ENCODE measurements around the gene RFT1. TPM values are rescaled to one million over a fixed set of nuclear protein-coding genes. Genes with fewer than 3 reads are reported as not detected.

The RFT1 gene
- total and polyA plus RNA-seq, 2 of the 13 experiments (the other 11 are each of a cell fraction or from before 2014, with no cell fraction given): 23.2 to 37.0 TPM

DNA sequence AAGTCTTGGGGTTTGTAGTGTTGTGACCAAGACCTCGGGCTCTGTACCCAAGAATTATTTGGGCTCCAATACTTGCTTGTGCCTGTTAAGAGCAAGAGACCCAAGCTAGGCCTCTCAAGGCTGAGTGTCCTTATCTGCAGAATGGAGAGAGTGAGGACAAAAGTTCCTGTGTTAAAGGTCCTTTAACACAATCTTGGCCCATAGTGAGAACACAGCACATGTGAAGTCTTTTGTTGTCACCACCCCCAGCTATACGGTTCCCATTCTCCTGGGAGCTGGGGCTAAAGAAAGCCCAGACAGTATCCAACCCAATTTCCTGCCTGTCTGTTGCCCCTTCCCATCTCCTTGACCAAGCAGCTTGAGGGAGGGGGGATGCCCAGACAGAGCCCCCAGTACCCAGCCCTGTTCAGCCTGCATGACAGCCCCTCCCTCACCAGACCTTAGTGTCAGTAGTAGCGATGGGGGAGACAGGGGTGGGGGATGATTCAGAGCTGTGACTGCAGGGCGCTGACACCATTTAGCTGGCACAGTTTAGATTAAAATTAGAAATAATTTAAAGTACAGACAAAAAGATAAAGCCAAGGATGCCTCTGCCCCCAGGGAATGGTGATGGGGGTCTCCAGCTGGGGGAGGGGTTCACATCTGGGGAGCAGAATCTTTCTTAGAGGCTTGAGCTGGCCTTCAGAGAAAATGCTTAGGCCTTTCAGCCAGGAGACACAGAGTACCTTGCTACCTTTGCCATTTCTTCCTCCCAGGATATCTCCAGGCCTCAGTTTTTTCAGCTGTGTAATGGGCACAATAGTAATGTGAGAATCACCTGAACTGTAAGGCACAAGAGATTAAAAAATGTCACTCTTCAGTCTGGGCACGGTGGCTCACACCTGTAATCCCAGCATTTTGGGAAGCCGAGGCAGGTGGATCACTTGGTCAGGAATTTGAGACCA lies 33.5 kb upstream of the RFT1 start:
- Histone ChIP-seq H3K27ac (ENCODE audit: extremely low read length, insufficient read depth, low read length) (no peak overlapping the region), H2AFZ (ENCODE audit: low read length) (no peak overlapping the region), H3K36me3 (replicated peaks in 1 of 2; ENCODE audit: control insufficient read depth in 1 of 2, insufficient read depth in 2 of 2, low read length in 2 of 2) (peaks cover 4 to 6% of the 10 kb centered on the region in 2 experiments; a peak in 2 of 5 replicates), H3K4me2 (ENCODE audit: low read depth, low read length) (peak overlapping the region; percentile 99), H3K79me2 (ENCODE audit: insufficient read depth, low read length) (peaks cover 19% of the 10 kb centered on the region), H3K4me1 (ENCODE audit: insufficient read depth, low read length) (peaks cover 66% of the 10 kb centered on the region), H3K9ac (ENCODE audit: insufficient read depth, low read depth, low read length) (no peak overlapping the region), H3K4me3 (replicated peaks in 1 of 3; ENCODE audit: insufficient read depth in 1 of 3, low read depth in 2 of 3, low read length in 3 of 3) (peak overlapping the region in 1 of 3 experiments; percentile 87; a peak in 1 of 6 replicates), H3K9me3 (ENCODE audit: low read length) (no peaks in the 10 kb centered on the region), H4K20me1 (ENCODE audit: insufficient read depth, low read length) (peaks cover 3% of the 10 kb centered on the region), H3K27me3 (ENCODE audit: control insufficient read depth in 1 of 2, insufficient read depth in 2 of 2, low read length in 2 of 2) (no peaks in the 10 kb centered on the region)
- in situ Hi-C loops (cut with HindIII; ENCODE audit: extremely low pct_ligation_motif_present, low pct_unique_long_range_greater_than_20kb) (no loop called here), intact Hi-C loops (cut with micrococcal nuclease; ENCODE audit: unreplicated experiment) (no loop called here)
- peak; percentile 93 for TF ChIP-seq ZNF629 (CRISPR knock-in tag; conservative IDR thresholded peaks at IDR 0.05)
- TF ChIP-seq PATZ1 (CRISPR knock-in tag; IDR thresholded peaks at IDR 0.05): 0 out of 2 replicates have a peak, but pooled peaks have one; percentile 20
- peak; percentile 41; the same call in 1 of the 2 replicates for TF ChIP-seq ZMYM3 (CRISPR knock-in tag; IDR thresholded peaks at IDR 0.05)
- TF ChIP-seq ZNF253 (CRISPR knock-in tag; IDR thresholded peaks at IDR 0.05; ENCODE audit: borderline replicate concordance): no peak
- TF ChIP-seq FOSL2 (CRISPR knock-in tag; IDR thresholded peaks at IDR 0.05): no peak
- BruUV-seq (replicated peaks): TSS peak; percentile 60
- no peak for ATAC-seq
- no peak for DNase-seq (ENCODE audit: low spot score)
- 79% methylated on average over 5 of the region's 6 CpGs for WGBS (ENCODE audit: low lambda C conversion rate)
- FAIRE-seq: no peak
- ChIA-PET CTCF (ENCODE audit: low intra/inter-chr PET ratio, low total read pairs) (interaction anchor here (1.2 kb wide), 1 partner anchor 32 kb away, joined by 4 read pairs; no protein-coding TSS in a partner anchor), POLR2A (interaction anchor here (1.1 kb wide), 2 partner anchors 14 to 29 kb away, joined by 3 read pairs; no protein-coding TSS in a partner anchor)
